Ovary (tissue), 9 donors: ENCODE results near the gene HADHA. TPM values are rescaled to one million over a fixed set of nuclear protein-coding genes. Genes with fewer than 3 reads are reported as not detected.

Source experiments
- DNase-seq, 5 donors: peaks; one replicate each; pipeline ENCODE4 v3.0.0-alpha.2; 2019 to 2020
- H3K27ac ChIP-seq, 2 donors: fragments of 200-600 bp; one replicate each; pipeline versions ENCODE4 v1.5.1 to v1.8.0; 2019 to 2022
- H3K27me3 ChIP-seq: fragments of 200-600 bp; one replicate; pipeline ENCODE4 v1.8.0; 2022
- H3K36me3 ChIP-seq: fragments of 200-600 bp; sonication (generic); one replicate; pipeline ENCODE4 v1.5.1; 2019
- H3K4me1 ChIP-seq: one replicate; pipeline ENCODE4 v1.8.1; 2013; ENCODE audit warnings: mild to moderate bottlenecking, moderate library complexity; ENCODE audit not compliant: insufficient read depth
- H3K4me3 ChIP-seq: fragments of 200-600 bp; sonication (generic); one replicate; pipeline ENCODE4 v1.5.1; 2017
- H3K9me3 ChIP-seq, 2 donors: fragments of 200-600 bp in 1 of 2; sonication (generic) in 1 of 2; one replicate each; pipeline versions ENCODE4 v1.5.1 to v1.8.1; 2013 to 2019; ENCODE audit warnings: mild to moderate bottlenecking in 1 of 2, moderate library complexity in 1 of 2
- CTCF ChIP-seq, 3 donors: fragments of 450-650 bp in 2 of 3; fragments of 200-600 bp in 1 of 3; IDR thresholded peaks; one replicate each; pipeline versions ENCODE4 v1.5.1 to v1.8.0; 2016 to 2022; ENCODE audit warnings: antibody characterized with exemption in 3 of 3, mild to moderate bottlenecking in 1 of 3
- EP300 ChIP-seq: sonication (generic); formaldehyde crosslinking; IDR thresholded peaks from one replicate; pipeline ENCODE4 v1.6.1; 2017; ENCODE audit warnings: antibody characterized with exemption
- POLR2A ChIP-seq: fragments of 450-650 bp; IDR thresholded peaks from one replicate; pipeline ENCODE4 v1.6.1; 2017; ENCODE audit warnings: antibody characterized with exemption, mild to moderate bottlenecking, moderate library complexity
- WGBS, 3 donors: extraction: QIAGEN DNeasy Blood & Tissue Kit in 1 of 3; methylation state at CpG; one replicate each; pipeline versions ENCODE4 v1.1.5 to v1.1.7; 2013 to 2017; 5-methylcytosine and 5-hydroxymethylcytosine counted together
- intact Hi-C, 4 donors: fragments of 100-400 bp; cut with DNase I; formaldehyde crosslinking; loops; one replicate each; pipeline versions ENCODE4 v1.11.0 to v1.15.1; 2022 to 2023
- polyA plus RNA-seq, 2 donors: library from polyadenylated mRNA; stranded (reverse); fragments of 200-250 nt in 1 of 2; fragments of 350-450 nt in 1 of 2; fragmentation: Illumina TruSeq in 1 of 2; extraction: RNeasy Lipid Tissue Mini Kit (QIAGEN cat#74804) in 1 of 2; gene quantifications; one replicate each; pipeline ENCODE4 v1.2.3, GENCODE V29; 2013 to 2014
- total RNA-seq, 7 donors: library from RNA; depleted of rRNA in 2 of 7; stranded (reverse); fragments of >200 nt in 2 of 7; fragmentation: NEBNext Ultra II Directional in 3 of 7; extraction: Animal tissue kit (Norgen Biotek cat#: 25700) in 3 of 7; gene quantifications; one replicate each; pipeline versions ENCODE4 v1.1.0 to v1.2.4, GENCODE V29; 2016 to 2023
- donor health status: DM: no; HTN: no; CAD: no; lungs with moderate emphysema.
- donor health status: DM: no; HTN: no; CAD: no.
- donor health status: Bipolar disorder and iron deficiency.
- donor health status: DM: yes; HTN: yes; CAD: no.
- donor health status: DM: no; HTN: no; CAD: no.
- donor health status: DM: yes; HTN: yes; CAD: no.

HADHA gene
- total and polyA plus RNA-seq, 9 donors, result 85.2 to 290 (median 129) TPM

- H3K4me1 ChIP-seq, result no peaks in the 10 kb centered on the region
- no peak for DNase-seq
- intact Hi-C loops, result loop anchor here in 2 of 4 donors (10.0 kb wide), 1 partner anchor 84 kb away; no protein-coding TSS in a partner anchor
- no peaks in the 10 kb centered on the region for H3K36me3 ChIP-seq
- TF ChIP-seq EP300, result no peak
- no peak for TF ChIP-seq POLR2A
- no peak for TF ChIP-seq CTCF (IDR thresholded peaks at IDR 0.05)
- H3K9me3 ChIP-seq, result no peaks in the 10 kb centered on the region
- WGBS, 3 donors, result 93 to 96% (median 96%) methylated on average over 2 of the region's 2 CpGs
- no peak overlapping the region for H3K27ac ChIP-seq
- no peak overlapping the region for H3K4me3 ChIP-seq
- H3K27me3 ChIP-seq, result no peaks in the 10 kb centered on the region
Observed at GRCh38 chr2:26230806-26231205, 13.6 kb downstream of the HADHA start.

GRCh38 chr2:26229595-26229994, 14.8 kb downstream of the HADHA start:
- Histone ChIP-seq H3K4me3 (no peak overlapping the region), H3K9me3 (no peaks in the 10 kb centered on the region), H3K4me1 (no peaks in the 10 kb centered on the region), H3K27ac (no peak overlapping the region), H3K36me3 (no peaks in the 10 kb centered on the region), H3K27me3 (no peaks in the 10 kb centered on the region)
- TF ChIP-seq POLR2A (no peak), CTCF (IDR thresholded peaks at IDR 0.05) (no peak), EP300 (no peak)
- 89 to 97% (median 95%) methylated on average over 3 of the region's 3 CpGs for WGBS, 3 donors
- intact Hi-C loops, result no loop called here
- no peak for DNase-seq

GRCh38 chr2:26224095-26224494, 20.3 kb downstream of the HADHA start:
- no peaks in the 10 kb centered on the region for H3K4me1 ChIP-seq
- TF ChIP-seq POLR2A (no peak), CTCF (IDR thresholded peaks at IDR 0.05) (no peak), EP300 (no peak)
- WGBS, 3 donors, result 84 to 96% (median 87%) methylated on average over 2 of the region's 2 CpGs
- H3K27me3 ChIP-seq, result no peaks in the 10 kb centered on the region
- H3K27ac ChIP-seq, result no peak overlapping the region
- intact Hi-C loops, result no loop called here
- no peak overlapping the region for H3K4me3 ChIP-seq
- no peak for DNase-seq
- H3K36me3 ChIP-seq, result no peaks in the 10 kb centered on the region
- no peaks in the 10 kb centered on the region for H3K9me3 ChIP-seq

- H3K27me3 ChIP-seq, result no peaks in the 10 kb centered on the region
- no peak for TF ChIP-seq POLR2A
- TF ChIP-seq EP300, result no peak
- no peak for TF ChIP-seq CTCF (IDR thresholded peaks at IDR 0.05)
- H3K9me3 ChIP-seq, result no peaks in the 10 kb centered on the region
- no peaks in the 10 kb centered on the region for H3K4me1 ChIP-seq
- H3K36me3 ChIP-seq, result no peaks in the 10 kb centered on the region
- DNase-seq, result no peak
- H3K4me3 ChIP-seq, result no peak overlapping the region
- no peak overlapping the region for H3K27ac ChIP-seq
- WGBS, 3 donors, result 81 to 95% (median 81%) methylated on average over 1 of the region's 1 CpG
- intact Hi-C loops, result no loop called here
Observed at GRCh38 chr2:26223018-26223417, 21.4 kb downstream of the HADHA start.
